Measurements from ENCODE around the gene SNX18. TPM values are rescaled to one million over a fixed set of nuclear protein-coding genes. Genes with fewer than 3 reads are reported as not detected.

Gene SNX18
- total and polyA plus RNA-seq, 2 of the 4 experiments (the other 2 are of a cell fraction): 31.2 to 50.0 TPM

DNA sequence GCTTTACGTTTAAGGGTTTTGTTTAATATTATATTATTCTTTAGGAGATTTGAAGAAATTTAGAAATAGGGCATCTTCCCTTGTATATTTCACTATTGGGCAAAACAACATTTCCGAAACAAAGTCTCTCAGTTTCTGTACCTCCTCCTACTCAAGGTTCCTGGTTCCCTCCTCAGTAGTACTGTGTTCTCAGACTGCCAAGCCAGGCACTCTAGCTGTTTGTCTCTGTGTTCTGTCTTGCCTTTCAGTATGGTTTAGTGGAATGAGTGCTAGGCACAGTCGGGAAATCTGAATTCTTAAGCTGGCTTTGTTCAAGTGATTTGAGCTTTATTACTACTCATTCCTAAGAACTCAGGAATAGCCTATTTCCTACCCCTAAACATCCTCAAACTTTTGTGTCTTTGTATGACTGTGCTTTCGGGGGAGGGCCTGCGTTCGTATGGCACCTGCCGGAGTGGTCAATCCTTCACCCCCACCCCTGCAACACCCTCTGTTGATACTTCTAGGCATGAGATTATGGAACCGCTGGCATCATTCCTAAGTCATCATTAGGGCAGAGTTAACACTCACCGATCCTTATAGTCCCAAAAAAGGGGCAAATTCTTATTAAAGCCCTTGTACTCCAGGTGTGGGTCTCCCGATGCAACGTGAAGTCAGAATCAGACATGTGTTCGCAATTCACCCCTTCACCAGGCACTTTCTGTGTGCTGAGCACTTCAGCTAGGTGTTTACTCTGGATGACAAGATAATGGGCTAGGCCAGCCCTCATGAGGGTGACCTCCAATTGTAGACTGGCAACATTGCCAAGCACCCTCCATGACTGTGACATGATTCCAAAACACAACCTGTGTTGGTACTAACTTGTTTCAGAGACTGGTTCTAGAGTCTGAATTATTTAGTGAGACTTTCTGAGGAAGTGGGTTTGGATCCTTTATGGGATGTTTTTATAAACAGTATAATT is 24.5 kb downstream of the SNX18 start:
- H3K9me1 ChIP-seq (ENCODE audit: insufficient read depth, low read length): peaks cover 23% of the 10 kb centered on the region
- ATAC-seq (ENCODE audit: low read depth): no peak

More for the DNA sequence above, 24.5 kb downstream of the SNX18 start:
- H3K4ac ChIP-seq (ENCODE audit: low read depth, low read length): no peak overlapping the region
- dilution Hi-C loops (cut with HindIII; ENCODE audit: low sequenced_read_pairs, unreplicated experiment): no loop called here
- no peak overlapping the region for H2AFZ ChIP-seq (replicated peaks; ENCODE audit: low read length, poor library complexity)
- H2BK20ac ChIP-seq (ENCODE audit: low read depth, low read length): no peak overlapping the region
- H3K4me3 ChIP-seq (ENCODE audit: insufficient read depth, low read depth, low read length): no peak overlapping the region
- peaks cover 87% of the 10 kb centered on the region for H4K20me1 ChIP-seq (ENCODE audit: insufficient read depth, low read length)
- peaks cover 13 to 61% of the 10 kb centered on the region in 2 experiments; a peak in 3 of 4 replicates for H3K79me1 ChIP-seq (ENCODE audit: low read depth in 1 of 2, low read length in 2 of 2)
- no peak overlapping the region for H3K56ac ChIP-seq (ENCODE audit: extremely low read depth, insufficient read depth, low read length)
- no peak overlapping the region for H3K9ac ChIP-seq (ENCODE audit: low read depth, low read length)
- no peaks in the 10 kb centered on the region for H3K9me3 ChIP-seq (ENCODE audit: control insufficient read depth, insufficient read depth, low read length)
- H2BK120ac ChIP-seq (ENCODE audit: low read depth, low read length): no peak overlapping the region
- H3K4me2 ChIP-seq (ENCODE audit: low read depth, low read length): no peak overlapping the region
- no peak overlapping the region for H3K18ac ChIP-seq (ENCODE audit: low read depth, low read length)
- H2BK5ac ChIP-seq (ENCODE audit: low read depth, low read length, poor library complexity, severe bottlenecking): no peak overlapping the region
- no peaks in the 10 kb centered on the region for H3K27me3 ChIP-seq (ENCODE audit: control insufficient read depth, insufficient read depth, low read length)
- no TSS peak for BruUV-seq (replicated peaks)
- peaks cover 7% of the 10 kb centered on the region for H3K36me3 ChIP-seq (ENCODE audit: control insufficient read depth, insufficient read depth, low read length)
- no peak overlapping the region for H4K5ac ChIP-seq (ENCODE audit: low read depth, low read length)
- H4K91ac ChIP-seq (ENCODE audit: insufficient read depth, low read depth, low read length): no peak overlapping the region
- DNase-seq: no peak
- ChIA-PET POLR2A (ENCODE audit: unreplicated experiment) (no interaction called here), CTCF (no interaction called here)
- no peak overlapping the region for H2AK5ac ChIP-seq (ENCODE audit: low read depth, low read length)
- no peak overlapping the region for H2BK15ac ChIP-seq (ENCODE audit: low read depth, low read length)
- intact Hi-C loops (cut with micrococcal nuclease): no loop called here
- no peak overlapping the region for H4K8ac ChIP-seq (ENCODE audit: low read depth in 2 of 2, low read length in 2 of 2)
- H3K14ac ChIP-seq (replicated peaks; ENCODE audit: low read depth, low read length): 0 out of 2 replicates have a peak overlapping the region, but pooled peaks have one; percentile 60
- H3K23ac ChIP-seq (ENCODE audit: low read depth, low read length): no peak overlapping the region
- WGBS, 2 experiments (ENCODE audit: extremely low coverage in 2 of 2, insufficient read length in 1 of 2): 100% methylated on average over 3 of the region's 12 CpGs; no CpG with 5 or more reads in 1 of the 2 experiments
- TF ChIP-seq CEBPB (IDR thresholded peaks at IDR 0.05; ENCODE audit: low read depth, low read length): no peak
- TF ChIP-seq SMC3 (IDR thresholded peaks at IDR 0.05; ENCODE audit: low read depth, low read length): no peak
- H3K4me1 ChIP-seq (ENCODE audit: control insufficient read depth, insufficient read depth, low read length): peaks cover 5% of the 10 kb centered on the region; the same call in 1 of the 2 replicates
- in situ Hi-C loops (cut with MboI; ENCODE audit: low sequenced_read_pairs): no loop called here
- no peak overlapping the region for H2AK9ac ChIP-seq (replicated peaks; ENCODE audit: low read depth, low read length, poor library complexity)
- no peak overlapping the region; the same call in 1 of the 2 replicates for H3K27ac ChIP-seq (ENCODE audit: insufficient read depth, low read length)
